Measurements from ENCODE around the gene DTWD2. TPM values are rescaled to one million over a fixed set of nuclear protein-coding genes. Genes with fewer than 3 reads are reported as not detected.
"Not testable (repeated sequence)": the region's sequence is repeated elsewhere in the genome, so short reads cannot be mapped to it uniquely, and the experiment has no call there.

The DTWD2 gene
- total RNA-seq, 1 donor = 11.6 TPM

DNA sequence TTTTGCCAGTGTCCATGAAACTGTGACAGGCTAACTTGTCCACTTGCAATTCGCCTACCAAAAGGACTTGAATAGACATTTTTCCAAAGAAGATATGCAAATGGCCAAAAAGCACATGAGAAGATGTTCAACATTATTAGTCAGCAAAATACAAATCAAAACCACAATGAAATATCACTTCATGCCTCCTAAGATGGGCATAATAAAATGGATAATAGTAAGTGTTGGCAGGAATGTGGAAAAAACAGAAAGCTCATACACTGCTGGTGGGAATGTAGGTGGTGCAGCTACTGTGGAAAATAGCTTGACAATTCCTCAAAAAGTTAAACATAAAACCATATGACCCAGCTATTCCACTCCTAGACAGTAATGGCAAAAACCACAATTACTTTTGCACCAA, 7.9 kb downstream of the DTWD2 start:
- peaks cover 7% of the 10 kb centered on the region for H3K4me1 ChIP-seq (ENCODE audit: insufficient read depth, low read length)
- H3K4me2 ChIP-seq (ENCODE audit: insufficient read depth, low read length) = no peak overlapping the region
- no peak overlapping the region for H2AFZ ChIP-seq (ENCODE audit: low read length)
- TF ChIP-seq, protein P1, sequence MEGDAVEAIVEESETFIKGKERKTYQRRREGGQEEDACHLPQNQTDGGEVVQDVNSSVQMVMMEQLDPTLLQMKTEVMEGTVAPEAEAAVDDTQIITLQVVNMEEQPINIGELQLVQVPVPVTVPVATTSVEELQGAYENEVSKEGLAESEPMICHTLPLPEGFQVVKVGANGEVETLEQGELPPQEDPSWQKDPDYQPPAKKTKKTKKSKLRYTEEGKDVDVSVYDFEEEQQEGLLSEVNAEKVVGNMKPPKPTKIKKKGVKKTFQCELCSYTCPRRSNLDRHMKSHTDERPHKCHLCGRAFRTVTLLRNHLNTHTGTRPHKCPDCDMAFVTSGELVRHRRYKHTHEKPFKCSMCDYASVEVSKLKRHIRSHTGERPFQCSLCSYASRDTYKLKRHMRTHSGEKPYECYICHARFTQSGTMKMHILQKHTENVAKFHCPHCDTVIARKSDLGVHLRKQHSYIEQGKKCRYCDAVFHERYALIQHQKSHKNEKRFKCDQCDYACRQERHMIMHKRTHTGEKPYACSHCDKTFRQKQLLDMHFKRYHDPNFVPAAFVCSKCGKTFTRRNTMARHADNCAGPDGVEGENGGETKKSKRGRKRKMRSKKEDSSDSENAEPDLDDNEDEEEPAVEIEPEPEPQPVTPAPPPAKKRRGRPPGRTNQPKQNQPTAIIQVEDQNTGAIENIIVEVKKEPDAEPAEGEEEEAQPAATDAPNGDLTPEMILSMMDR (IDR thresholded peaks at IDR 0.05; ENCODE audit: extremely low read depth, low read depth, low read length) = no peak
- no peaks in the 10 kb centered on the region for H4K20me1 ChIP-seq (ENCODE audit: insufficient read depth, low read length)
- H3K9me3 ChIP-seq (ENCODE audit: low read depth, low read length) = no peaks in the 10 kb centered on the region
- DNase-seq (ENCODE audit: insufficient read length, low spot score, missing footprints) = no peak
- no peak overlapping the region for H3K27ac ChIP-seq (ENCODE audit: low read depth, low read length)
- H3K36me3 ChIP-seq (ENCODE audit: insufficient read depth, low read length) = no peaks in the 10 kb centered on the region
- no peak overlapping the region for H3K4me3 ChIP-seq (ENCODE audit: insufficient read depth, low read length)
- H3K79me2 ChIP-seq (ENCODE audit: insufficient read depth, low read length) = no peaks in the 10 kb centered on the region
- no peaks in the 10 kb centered on the region for H3K27me3 ChIP-seq (ENCODE audit: insufficient read depth, low read length)

DNA sequence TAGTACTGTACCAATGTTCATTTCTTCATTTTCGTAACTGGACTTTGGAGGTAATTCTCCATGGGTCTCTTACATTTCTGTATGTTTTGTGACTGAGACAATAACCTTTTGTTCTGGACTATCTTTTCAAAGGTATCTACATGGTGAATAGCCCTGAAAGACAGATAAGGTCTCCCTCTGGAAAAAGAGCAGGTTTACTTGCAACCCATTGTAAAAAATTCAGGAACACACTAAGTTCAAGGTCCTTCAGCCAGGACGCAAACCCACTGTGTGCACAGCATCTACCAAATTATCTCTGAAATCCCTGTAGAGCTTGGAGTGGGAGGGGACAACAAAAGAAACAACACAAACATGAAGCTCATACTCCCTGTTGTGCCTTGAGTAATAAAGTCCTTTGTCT, 8.3 kb downstream of the DTWD2 start:
- TF ChIP-seq, protein P1 (IDR thresholded peaks at IDR 0.05; ENCODE audit: extremely low read depth, low read depth, low read length) = no peak
- peaks cover 7% of the 10 kb centered on the region for H3K4me1 ChIP-seq (ENCODE audit: insufficient read depth, low read length)
- no peak overlapping the region for H3K27ac ChIP-seq (ENCODE audit: low read depth, low read length)
- DNase-seq (ENCODE audit: insufficient read length, low spot score, missing footprints) = no peak
- no peaks in the 10 kb centered on the region for H3K79me2 ChIP-seq (ENCODE audit: insufficient read depth, low read length)
- H2AFZ ChIP-seq (ENCODE audit: low read length) = no peak overlapping the region
- no peaks in the 10 kb centered on the region for H3K27me3 ChIP-seq (ENCODE audit: insufficient read depth, low read length)
- H4K20me1 ChIP-seq (ENCODE audit: insufficient read depth, low read length) = no peaks in the 10 kb centered on the region
- H3K36me3 ChIP-seq (ENCODE audit: insufficient read depth, low read length) = no peaks in the 10 kb centered on the region
- no peak overlapping the region for H3K4me2 ChIP-seq (ENCODE audit: insufficient read depth, low read length)
- H3K4me3 ChIP-seq (ENCODE audit: insufficient read depth, low read length) = no peak overlapping the region
- H3K9me3 ChIP-seq (ENCODE audit: low read depth, low read length) = no peaks in the 10 kb centered on the region

GRCh38 chr5:118973779-118974445, 14.4 kb downstream of the DTWD2 start:
- H3K4me1 ChIP-seq (ENCODE audit: insufficient read depth, low read length); H3K36me3 ChIP-seq (ENCODE audit: insufficient read depth, low read length); H4K20me1 ChIP-seq (ENCODE audit: insufficient read depth, low read length); H2AFZ ChIP-seq (ENCODE audit: low read length); H3K79me2 ChIP-seq (ENCODE audit: insufficient read depth, low read length); H3K4me3 ChIP-seq (ENCODE audit: insufficient read depth, low read length); DNase-seq (ENCODE audit: insufficient read length, low spot score, missing footprints); H3K9me3 ChIP-seq (ENCODE audit: low read depth, low read length); H3K27me3 ChIP-seq (ENCODE audit: insufficient read depth, low read length); H3K27ac ChIP-seq (ENCODE audit: low read depth, low read length); H3K4me2 ChIP-seq (ENCODE audit: insufficient read depth, low read length): not testable (repeated sequence)

DNA sequence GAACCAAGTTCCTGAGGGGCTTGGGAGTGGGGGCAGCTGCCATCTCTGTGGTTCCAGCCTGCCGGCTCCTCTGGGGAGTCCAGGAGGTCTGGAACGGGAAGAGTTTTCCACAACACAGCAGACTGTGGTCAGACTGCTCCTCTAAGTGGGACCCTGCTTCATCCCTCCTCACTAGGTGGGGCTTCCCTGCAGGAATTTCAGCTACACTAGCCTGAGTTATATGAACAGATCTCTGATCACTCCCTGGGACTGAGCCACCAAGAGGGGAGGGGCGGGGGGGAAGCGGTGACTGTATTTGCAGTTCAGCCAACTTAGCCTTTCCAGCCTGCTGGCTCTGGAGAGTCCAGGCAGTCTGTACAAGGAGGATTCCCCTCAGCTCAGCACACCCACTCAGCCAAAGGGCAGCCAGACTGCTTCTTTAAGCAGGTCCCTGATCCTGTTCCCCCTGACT, 19.4 kb downstream of the DTWD2 start:
- Histone ChIP-seq H3K36me3 (ENCODE audit: insufficient read depth, low read length) (no peaks in the 10 kb centered on the region), H2AFZ (ENCODE audit: low read length) (no peak overlapping the region), H4K20me1 (ENCODE audit: insufficient read depth, low read length) (no peaks in the 10 kb centered on the region), H3K4me2 (ENCODE audit: insufficient read depth, low read length) (no peak overlapping the region), H3K79me2 (ENCODE audit: insufficient read depth, low read length) (no peaks in the 10 kb centered on the region), H3K4me1 (ENCODE audit: insufficient read depth, low read length) (no peaks in the 10 kb centered on the region), H3K4me3 (ENCODE audit: insufficient read depth, low read length) (no peak overlapping the region), H3K27ac (ENCODE audit: low read depth, low read length) (no peak overlapping the region), H3K9me3 (ENCODE audit: low read depth, low read length) (no peaks in the 10 kb centered on the region), H3K27me3 (ENCODE audit: insufficient read depth, low read length) (no peaks in the 10 kb centered on the region)
- TF ChIP-seq, protein P1 (IDR thresholded peaks at IDR 0.05; ENCODE audit: extremely low read depth, low read depth, low read length) = no peak
- peak; percentile 83 for DNase-seq (ENCODE audit: insufficient read length, low spot score, missing footprints)

All from osteoblast (primary cell).